SJSA1 (cell line): ENCODE data around the gene GMIP. TPM values are rescaled to one million over a fixed set of nuclear protein-coding genes. Genes with fewer than 3 reads are reported as not detected.

Experiments used
- DNase-seq, 2 experiments: peaks; one replicate each; pipeline ENCODE4 v3.0.0-alpha.2; 2015 to 2020; ENCODE audit warnings: low spot score in 2 of 2, low read depth in 1 of 2
- H3K27ac ChIP-seq: fragments of 250-450 bp; sonication (Bioruptor Pico); 2 replicates; pipeline ENCODE4 v1.5.1; 2020; ENCODE audit warnings: mild to moderate bottlenecking, moderate library complexity
- H3K27me3 ChIP-seq: fragments of 250-450 bp; sonication (Bioruptor Pico); replicated peaks from 2 replicates; pipeline ENCODE4 v1.5.1; 2020; ENCODE audit warnings: mild to moderate bottlenecking, moderate library complexity
- H3K36me3 ChIP-seq: fragments of 250-450 bp; sonication (Bioruptor Pico); 2 replicates; pipeline ENCODE4 v1.5.1; 2020; ENCODE audit warnings: mild to moderate bottlenecking
- H3K4me1 ChIP-seq: fragments of 250-450 bp; sonication (Bioruptor Pico); replicated peaks from 2 replicates; pipeline ENCODE4 v1.6.1; 2021; ENCODE audit warnings: mild to moderate bottlenecking
- H3K4me3 ChIP-seq: fragments of 250-450 bp; sonication (Bioruptor Pico); 2 replicates; pipeline ENCODE4 v1.5.1; 2020; ENCODE audit warnings: mild to moderate bottlenecking
- H3K9me3 ChIP-seq: fragments of 250-450 bp; sonication (Bioruptor Pico); replicated peaks from 2 replicates; pipeline ENCODE4 v1.5.1; 2020; ENCODE audit warnings: mild to moderate bottlenecking
- total RNA-seq: library from RNA; depleted of rRNA; stranded (reverse); fragments of >200 nt; shearing (Covaris generic); gene quantifications from 2 replicates; pipeline ENCODE4 v1.2.3, GENCODE V29; 2014

Gene GMIP
- total RNA-seq, 1 experiment from 2014 or later, result 2.9 TPM

DNA sequence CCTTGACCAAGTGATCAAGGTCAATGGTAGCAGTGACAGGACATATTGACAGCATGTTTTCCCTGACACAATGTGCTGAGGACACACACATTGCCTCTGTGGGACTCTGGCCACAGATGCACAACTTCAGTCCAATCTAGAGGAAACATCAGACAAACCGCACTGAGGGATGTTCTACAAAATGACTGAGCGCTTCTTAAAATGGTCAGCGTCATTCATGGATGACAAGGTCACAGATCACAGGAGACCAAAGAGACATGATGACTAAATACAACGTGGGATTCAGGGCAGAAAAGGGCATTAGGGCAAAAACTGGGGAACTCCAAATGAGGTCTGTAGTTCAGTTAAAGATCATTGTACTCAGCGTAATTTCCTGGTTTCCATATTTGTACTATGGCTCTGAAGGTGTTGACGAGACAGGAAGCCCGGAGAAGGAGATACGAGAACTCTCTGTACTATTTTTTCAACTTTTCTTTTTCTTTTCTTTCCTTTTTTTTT is 45.6 kb downstream of the GMIP start:
- H3K27me3 ChIP-seq, result no peaks in the 10 kb centered on the region
- no peaks in the 10 kb centered on the region for H3K9me3 ChIP-seq
- H3K27ac ChIP-seq, result no peak overlapping the region
- no peak overlapping the region for H3K4me3 ChIP-seq
- no peaks in the 10 kb centered on the region for H3K36me3 ChIP-seq
- no peak for DNase-seq
- H3K4me1 ChIP-seq, result no peaks in the 10 kb centered on the region

DNA sequence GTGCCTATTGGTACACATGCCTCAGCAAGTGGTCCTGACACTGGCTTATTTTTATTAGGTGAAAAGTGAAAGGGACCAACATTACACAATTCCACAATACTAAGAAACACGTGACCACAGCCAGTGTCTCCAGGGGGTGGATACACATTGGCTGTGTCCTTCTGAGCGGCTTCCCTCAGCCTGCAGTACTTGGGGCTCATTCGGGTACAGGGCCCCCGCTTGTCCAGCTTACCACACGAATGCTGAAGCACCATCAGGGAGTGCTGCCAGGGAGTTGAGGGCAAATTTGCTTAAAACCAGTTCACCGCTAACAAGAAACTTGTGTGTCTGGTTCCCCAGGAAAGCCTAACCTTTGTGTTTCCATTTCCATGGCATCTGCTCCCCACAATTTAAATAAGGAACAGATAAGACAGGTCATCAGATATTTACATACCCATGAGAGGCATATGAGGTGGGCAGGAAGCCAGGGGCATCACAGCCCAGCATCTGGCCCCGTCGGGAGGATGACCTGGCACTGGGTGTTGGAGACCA is 48.2 kb downstream of the GMIP start:
- Histone ChIP-seq H3K36me3 (no peaks in the 10 kb centered on the region), H3K27me3 (no peaks in the 10 kb centered on the region), H3K27ac (no peak overlapping the region), H3K9me3 (no peaks in the 10 kb centered on the region), H3K4me1 (peaks cover 14% of the 10 kb centered on the region), H3K4me3 (no peak overlapping the region)
- DNase-seq, result no peak

- Histone ChIP-seq H3K4me1 (peaks cover 14% of the 10 kb centered on the region), H3K9me3 (no peaks in the 10 kb centered on the region), H3K27me3 (no peaks in the 10 kb centered on the region)
Measured at GRCh38 chr19:19594381-19594780, 49.1 kb downstream of the GMIP start.

GRCh38 chr19:19592690-19593089 is 50.8 kb downstream of the GMIP start:
- DNase-seq, result no peak
- Histone ChIP-seq H3K27me3 (no peaks in the 10 kb centered on the region), H3K27ac (no peak overlapping the region), H3K4me3 (no peak overlapping the region), H3K9me3 (no peaks in the 10 kb centered on the region), H3K4me1 (peaks cover 14% of the 10 kb centered on the region), H3K36me3 (no peaks in the 10 kb centered on the region)

More at GRCh38 chr19:19594381-19594780, 49.1 kb downstream of the GMIP start:
- DNase-seq, result no peak
- H3K27ac ChIP-seq, result no peak overlapping the region
- no peaks in the 10 kb centered on the region for H3K36me3 ChIP-seq
- H3K4me3 ChIP-seq, result no peak overlapping the region

GRCh38 chr19:19591133-19591825 is 52.2 kb downstream of the GMIP start:
- peaks cover 14% of the 10 kb centered on the region for H3K4me1 ChIP-seq
- no peaks in the 10 kb centered on the region for H3K36me3 ChIP-seq
- H3K4me3 ChIP-seq, result no peak overlapping the region
- H3K27ac ChIP-seq, result peak overlapping the region; percentile 37; the same call in 1 of the 2 replicates
- DNase-seq, result peak; percentile 71 to 73
- no peaks in the 10 kb centered on the region for H3K27me3 ChIP-seq
- no peaks in the 10 kb centered on the region for H3K9me3 ChIP-seq

DNA sequence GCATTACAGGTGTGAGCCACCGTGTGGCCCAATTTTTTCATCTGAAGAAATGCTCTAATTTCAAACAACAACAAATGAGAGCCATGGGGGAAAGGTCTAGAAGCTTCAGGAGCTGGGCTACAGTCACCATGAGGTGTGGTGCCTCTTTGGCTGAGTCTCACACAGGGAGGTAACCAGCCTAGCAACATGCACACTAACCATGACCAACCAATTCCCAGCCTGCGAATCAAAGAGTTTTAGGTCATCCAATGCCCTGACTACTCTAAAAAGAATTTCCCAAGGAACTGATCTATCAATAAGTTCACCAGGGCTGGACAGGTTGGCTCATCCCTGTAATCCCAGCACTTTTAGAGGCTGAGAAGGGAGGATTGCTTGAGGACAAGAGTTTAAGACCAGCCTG is 54.9 kb downstream of the GMIP start:
- no peaks in the 10 kb centered on the region for H3K36me3 ChIP-seq
- H3K4me3 ChIP-seq, result no peak overlapping the region
- DNase-seq, result no peak
- H3K27ac ChIP-seq, result no peak overlapping the region
- H3K27me3 ChIP-seq, result no peaks in the 10 kb centered on the region
- peaks cover 14% of the 10 kb centered on the region for H3K4me1 ChIP-seq
- no peaks in the 10 kb centered on the region for H3K9me3 ChIP-seq

DNA sequence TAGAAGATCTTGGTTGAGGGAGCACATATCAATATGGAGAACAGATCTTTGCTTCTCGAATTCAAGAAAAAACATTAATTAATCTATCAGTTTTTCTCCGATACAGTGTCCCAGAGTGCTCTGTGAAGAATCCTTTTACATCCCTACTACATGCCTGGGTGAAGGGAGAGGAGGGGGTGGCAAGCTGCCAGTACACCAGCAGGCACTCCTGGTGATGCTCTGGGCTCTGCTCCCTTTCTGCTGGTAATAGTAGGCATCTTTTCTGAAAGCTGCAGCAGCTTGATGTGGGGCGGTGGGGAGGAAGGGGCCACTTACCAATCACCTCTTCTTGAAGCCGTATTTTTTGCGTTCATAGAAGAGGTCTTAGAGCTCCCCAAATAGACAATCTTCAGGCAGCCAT is 55.7 kb downstream of the GMIP start:
- Histone ChIP-seq H3K27me3 (no peaks in the 10 kb centered on the region), H3K4me1 (peaks cover 14% of the 10 kb centered on the region), H3K36me3 (no peaks in the 10 kb centered on the region), H3K27ac (no peak overlapping the region), H3K4me3 (no peak overlapping the region), H3K9me3 (no peaks in the 10 kb centered on the region)
- DNase-seq, result no peak

DNA sequence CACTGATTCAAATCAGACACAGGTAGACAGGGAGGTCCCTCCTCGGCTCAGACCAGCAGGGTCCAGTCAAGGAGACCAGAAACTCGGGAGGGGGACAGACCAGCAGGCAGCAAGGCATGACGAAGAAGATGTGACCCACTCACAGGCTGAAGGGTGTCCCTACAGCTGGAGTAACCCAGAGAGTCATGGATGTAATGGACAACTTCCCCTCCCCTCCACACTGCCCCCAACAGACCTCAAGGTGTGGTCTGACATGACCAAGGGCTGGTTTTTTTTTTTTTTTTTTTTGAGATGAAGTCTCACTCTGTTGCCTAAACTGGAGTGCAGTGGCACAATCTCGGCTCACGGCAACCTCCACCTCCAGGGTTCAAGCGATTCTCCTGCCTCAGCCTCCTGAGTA is 59.1 kb downstream of the GMIP start:
- Histone ChIP-seq H3K4me3 (no peak overlapping the region), H3K4me1 (no peaks in the 10 kb centered on the region), H3K36me3 (no peaks in the 10 kb centered on the region), H3K27me3 (no peaks in the 10 kb centered on the region), H3K9me3 (no peaks in the 10 kb centered on the region), H3K27ac (no peak overlapping the region)
- DNase-seq, result no peak

GRCh38 chr19:19582471-19582870 is 61.0 kb downstream of the GMIP start:
- Histone ChIP-seq H3K4me3 (no peak overlapping the region), H3K27me3 (no peaks in the 10 kb centered on the region), H3K9me3 (no peaks in the 10 kb centered on the region), H3K27ac (no peak overlapping the region), H3K36me3 (no peaks in the 10 kb centered on the region), H3K4me1 (no peaks in the 10 kb centered on the region)
- no peak for DNase-seq

- Histone ChIP-seq H3K27me3 (no peaks in the 10 kb centered on the region), H3K36me3 (no peaks in the 10 kb centered on the region), H3K27ac (no peak overlapping the region), H3K9me3 (no peaks in the 10 kb centered on the region), H3K4me1 (no peaks in the 10 kb centered on the region), H3K4me3 (no peak overlapping the region)
- no peak for DNase-seq
Measured at GRCh38 chr19:19581391-19581790, 62.1 kb downstream of the GMIP start.

- Histone ChIP-seq H3K9me3 (no peaks in the 10 kb centered on the region), H3K27ac (no peak overlapping the region), H3K36me3 (no peaks in the 10 kb centered on the region), H3K27me3 (no peaks in the 10 kb centered on the region), H3K4me3 (no peak overlapping the region), H3K4me1 (no peaks in the 10 kb centered on the region)
- DNase-seq, result no peak
Measured at GRCh38 chr19:19580418-19580817, 63.0 kb downstream of the GMIP start.

DNA sequence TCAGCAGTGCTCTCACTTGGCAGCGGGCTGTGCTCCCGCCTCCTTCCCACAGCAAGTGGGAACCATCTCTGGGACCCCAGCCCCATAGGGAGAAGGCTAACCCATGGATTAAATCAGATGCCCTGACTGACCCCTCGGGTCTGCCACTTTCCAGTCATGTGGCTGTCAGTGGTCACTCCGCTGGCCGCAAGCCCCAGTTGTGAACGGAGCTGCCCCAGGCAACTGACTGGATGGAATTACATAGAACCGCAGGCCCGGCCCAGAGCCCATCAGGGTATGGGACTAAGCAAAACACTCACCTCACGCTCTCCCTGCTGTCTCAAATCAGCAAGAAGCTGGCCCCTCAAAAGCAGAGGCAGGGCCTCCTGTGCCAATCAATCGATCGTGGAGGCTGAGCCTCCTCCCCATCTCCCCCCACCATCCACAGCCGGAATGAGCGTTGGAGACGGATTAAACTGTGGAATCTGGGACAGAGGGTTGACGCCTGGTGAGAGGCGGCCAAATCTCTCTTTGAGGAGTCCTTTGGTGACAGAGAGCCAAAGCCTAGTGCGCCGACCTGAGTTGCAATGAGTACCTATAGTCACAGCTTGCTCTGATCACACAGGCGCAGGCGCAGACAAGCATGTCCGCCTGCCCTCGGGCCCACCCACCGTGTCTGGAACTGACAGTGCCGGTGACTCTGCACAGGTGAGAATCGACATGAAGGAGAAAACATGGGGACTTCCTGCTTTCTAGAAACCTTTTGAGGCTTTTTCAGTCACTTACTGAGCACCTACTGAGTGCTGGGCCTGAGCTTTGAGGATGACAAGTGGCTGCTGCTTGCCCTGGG is 63.7 kb downstream of the GMIP start:
- Histone ChIP-seq H3K4me1 (no peaks in the 10 kb centered on the region), H3K36me3 (no peaks in the 10 kb centered on the region), H3K27me3 (no peaks in the 10 kb centered on the region), H3K9me3 (no peaks in the 10 kb centered on the region), H3K27ac (no peak overlapping the region), H3K4me3 (no peak overlapping the region)
- DNase-seq, result no peak
